GM20000 (cell line): ENCODE measurements around the gene DMBX1.
A peak's percentile ranks its signal among the peaks of the same experiment; 100 is the strongest.

Experiments used
- DNase-seq: peaks from one replicate; pipeline ENCODE4 v3.0.0; 2012; ENCODE audit warnings: low spot score
- TF ChIP-seq, protein P1 (sequence below): IDR thresholded peaks from 2 replicates; pipeline ENCODE4 v1.5.1; 2012; ENCODE audit warnings: mild to moderate bottlenecking, control low read depth; ENCODE audit errors: extremely low read depth, missing control alignments

DMBX1 gene

DNA sequence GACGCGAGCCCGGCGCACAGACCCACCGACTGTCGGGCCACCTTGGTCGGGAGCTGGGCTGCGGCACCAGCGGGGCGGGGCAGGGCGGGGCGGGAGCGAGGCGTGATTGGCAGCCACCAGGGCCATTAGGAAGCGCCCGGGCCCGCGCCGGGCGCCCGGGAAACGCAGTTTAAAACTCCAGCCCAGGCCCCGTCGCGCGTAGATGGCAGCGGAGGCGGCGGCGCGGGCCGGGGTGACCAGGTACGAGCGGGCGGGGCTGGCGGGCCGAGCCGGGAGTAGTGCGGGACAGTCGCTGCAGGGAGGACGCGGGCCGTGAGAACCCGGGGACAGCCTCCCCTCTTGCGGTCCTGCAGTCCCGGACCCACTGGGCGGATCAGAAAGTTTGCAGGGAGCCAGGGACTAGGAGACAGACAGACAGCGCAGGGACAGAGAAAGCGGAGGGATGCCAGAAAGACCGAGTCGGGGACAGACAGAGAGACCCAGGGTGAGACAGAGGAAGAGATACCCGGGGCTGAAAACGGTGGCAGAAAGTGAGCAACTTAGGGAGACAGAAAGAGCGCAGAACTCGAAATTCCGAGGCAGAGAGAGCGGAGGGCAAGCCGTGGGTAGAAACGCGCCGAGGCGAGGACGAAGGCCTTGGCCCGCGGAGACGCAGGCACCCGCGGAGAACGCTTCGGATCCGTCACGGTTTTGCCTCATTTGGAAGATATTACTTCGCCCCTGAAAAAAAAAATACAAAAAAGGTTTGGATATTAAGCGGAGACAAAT is at the start of gene DMBX1:
TSS of gene DMBX1 (plus strand) at position 199 of the 768 bp plus-strand sequence. CDS start 17,175 bp downstream, outside the sequence.
- TF ChIP-seq, protein P1, sequence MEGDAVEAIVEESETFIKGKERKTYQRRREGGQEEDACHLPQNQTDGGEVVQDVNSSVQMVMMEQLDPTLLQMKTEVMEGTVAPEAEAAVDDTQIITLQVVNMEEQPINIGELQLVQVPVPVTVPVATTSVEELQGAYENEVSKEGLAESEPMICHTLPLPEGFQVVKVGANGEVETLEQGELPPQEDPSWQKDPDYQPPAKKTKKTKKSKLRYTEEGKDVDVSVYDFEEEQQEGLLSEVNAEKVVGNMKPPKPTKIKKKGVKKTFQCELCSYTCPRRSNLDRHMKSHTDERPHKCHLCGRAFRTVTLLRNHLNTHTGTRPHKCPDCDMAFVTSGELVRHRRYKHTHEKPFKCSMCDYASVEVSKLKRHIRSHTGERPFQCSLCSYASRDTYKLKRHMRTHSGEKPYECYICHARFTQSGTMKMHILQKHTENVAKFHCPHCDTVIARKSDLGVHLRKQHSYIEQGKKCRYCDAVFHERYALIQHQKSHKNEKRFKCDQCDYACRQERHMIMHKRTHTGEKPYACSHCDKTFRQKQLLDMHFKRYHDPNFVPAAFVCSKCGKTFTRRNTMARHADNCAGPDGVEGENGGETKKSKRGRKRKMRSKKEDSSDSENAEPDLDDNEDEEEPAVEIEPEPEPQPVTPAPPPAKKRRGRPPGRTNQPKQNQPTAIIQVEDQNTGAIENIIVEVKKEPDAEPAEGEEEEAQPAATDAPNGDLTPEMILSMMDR: no peak
- DNase-seq: peak; percentile 73

DNA sequence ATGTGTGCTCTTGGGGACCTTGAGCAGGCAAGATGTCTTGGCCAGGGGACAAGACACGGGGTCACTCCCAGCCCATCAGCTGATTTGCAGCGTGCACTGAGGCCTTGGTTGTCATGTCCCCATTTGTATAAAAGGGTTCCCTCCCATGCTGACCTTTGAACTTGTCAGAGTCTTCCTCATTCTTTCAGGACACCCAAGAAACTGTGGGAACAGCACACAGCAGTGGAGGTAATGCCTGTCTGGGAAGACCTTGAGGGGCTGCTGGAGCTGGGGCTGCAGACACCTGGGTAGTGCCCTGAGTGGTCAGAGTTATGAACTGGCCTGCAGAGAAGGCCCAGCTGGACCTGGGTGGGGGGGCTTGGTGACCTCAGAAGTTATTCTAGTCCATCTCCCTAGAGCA is 49.2 kb upstream of the DMBX1 start:
- DNase-seq: no peak
- TF ChIP-seq, protein P1: no peak

DNA sequence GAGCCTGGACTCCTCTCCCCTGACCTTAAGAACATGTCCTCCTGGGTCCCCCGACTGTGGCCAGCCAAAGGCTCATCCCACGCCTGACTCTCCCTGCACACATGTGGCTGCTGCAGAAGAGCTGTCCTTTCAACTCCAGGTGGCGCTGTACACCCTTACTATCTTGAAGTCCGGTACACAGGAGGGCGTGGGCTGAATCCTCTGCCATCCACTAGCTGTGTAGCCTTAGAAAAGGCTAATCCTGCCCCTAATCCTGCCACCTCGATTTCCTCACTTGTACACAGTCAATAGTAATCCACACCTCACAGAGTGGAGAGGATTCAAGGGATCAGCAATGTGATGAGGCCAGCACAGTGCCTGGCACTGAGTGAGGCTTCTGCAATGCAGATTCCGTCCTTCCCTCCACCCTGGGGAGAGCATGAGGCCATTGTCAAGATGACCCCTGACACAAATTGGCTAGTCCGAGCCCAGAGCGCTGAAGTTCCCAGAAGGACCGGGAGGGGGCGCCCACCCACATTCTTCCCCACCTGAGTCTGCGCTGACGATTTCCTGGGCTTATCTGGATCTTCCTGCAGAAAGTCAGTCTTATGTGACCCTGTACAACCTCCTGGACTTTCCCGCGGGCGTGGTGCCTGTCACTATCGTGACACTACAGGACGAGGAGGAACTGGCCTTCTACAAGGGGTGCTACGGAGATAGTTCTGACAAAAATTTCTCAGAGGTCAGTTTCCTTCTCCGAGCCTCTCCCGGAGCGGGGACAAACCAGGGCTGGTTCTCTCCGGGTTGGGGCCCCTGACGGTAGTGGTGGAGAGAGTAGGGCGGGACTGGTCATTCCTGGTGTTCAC is 47.1 kb upstream of the DMBX1 start:
- peak; percentile 84 for DNase-seq
- TF ChIP-seq, protein P1: peak; percentile 96

DNA sequence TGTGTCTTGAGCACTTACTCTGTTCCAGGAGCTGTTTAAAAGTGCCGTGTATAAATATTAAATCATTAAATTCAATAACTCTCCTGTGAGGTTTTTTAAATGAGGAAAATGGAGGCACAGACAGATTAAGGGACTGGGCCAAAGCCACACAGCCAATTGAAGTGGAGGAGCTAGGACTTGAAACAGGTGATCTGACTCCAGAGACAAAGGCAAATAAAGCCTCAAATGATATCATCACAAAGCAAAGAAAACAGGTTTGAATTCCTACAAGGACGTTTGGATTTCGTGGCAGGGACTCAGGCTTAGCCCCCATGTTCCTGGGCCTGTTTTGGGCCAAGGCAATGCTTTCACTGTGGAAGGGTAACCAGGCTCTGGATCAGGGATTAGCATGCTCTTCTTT is 45.2 kb upstream of the DMBX1 start:
- DNase-seq: no peak
- TF ChIP-seq, protein P1: no peak

DNA sequence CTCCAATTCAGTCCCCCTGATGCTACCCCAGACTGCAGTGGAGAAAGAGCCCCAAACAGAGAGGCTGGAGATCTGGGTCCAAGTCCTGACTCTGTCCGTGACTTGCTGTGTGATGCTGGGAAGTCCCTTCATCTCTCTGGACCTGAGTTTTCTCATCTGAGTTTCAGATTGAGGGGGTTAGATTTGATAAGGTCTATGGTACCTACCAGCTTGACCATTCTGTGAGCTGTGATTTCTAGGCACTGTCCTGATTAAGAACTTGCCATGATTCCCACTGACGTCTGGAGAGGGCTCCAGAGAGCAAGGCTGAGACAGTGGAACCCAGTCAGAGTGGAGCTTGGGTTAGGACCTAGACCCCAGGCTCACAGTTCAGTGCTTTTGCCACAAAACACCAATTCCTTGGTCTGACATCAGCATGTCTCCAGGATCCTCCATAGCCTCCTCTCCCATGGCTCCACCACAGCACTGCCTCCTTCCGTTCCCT is 43.8 kb upstream of the DMBX1 start:
- TF ChIP-seq, protein P1: no peak
- DNase-seq: no peak

DNA sequence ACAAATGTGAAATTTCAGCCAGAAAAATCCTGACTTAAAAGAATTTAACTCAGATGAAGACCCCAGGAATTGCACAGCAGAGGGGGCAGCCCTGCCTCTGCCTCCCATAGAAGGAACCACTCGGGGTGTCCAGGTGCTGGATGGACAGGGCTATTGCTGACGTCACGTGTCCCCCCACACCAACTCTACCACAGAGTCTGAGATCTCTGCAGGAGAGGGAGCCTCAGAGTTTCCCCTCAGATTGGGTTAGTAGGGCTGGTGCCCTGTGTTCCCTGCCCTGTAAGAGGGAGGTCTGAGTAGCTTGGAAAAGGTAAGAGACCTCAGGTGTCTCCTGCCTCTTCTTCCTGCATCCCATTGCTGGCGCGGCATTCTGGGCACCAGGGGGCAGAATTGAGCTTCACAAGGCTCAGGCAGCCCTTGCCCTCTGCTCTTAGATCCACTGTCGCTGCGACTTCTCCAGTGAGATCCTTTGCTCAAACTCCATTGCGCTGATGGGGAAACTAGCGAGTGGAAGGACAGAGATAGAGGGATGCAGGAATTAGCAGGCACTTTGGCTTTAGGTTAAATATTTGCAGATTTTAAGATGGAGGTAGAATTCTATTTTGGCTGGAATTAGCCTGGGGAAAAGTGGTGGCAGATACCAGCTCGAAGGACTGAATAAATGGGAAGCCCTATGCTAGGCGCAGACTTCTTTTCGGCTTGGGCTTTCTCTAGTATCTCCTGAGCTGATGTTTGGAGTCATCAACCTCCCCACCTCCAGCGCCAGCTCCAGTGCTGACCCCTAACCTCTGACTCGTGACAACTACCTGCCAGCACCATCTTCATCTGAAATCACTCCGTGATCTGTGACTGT is 42.8 kb upstream of the DMBX1 start:
- TF ChIP-seq, protein P1: peak; percentile 97
- DNase-seq: peak; percentile 86
